DMS153 treated with DMSO at 0.1 percent for 48 hours (cell line): ENCODE measurements around the gene STRBP.

Experiments used
- DNase-seq: peaks from one replicate; lab custom pipeline; 2025; ENCODE audit not compliant: unreplicated experiment; lab: John Stamatoyannopoulos, UW

Gene STRBP

DNA sequence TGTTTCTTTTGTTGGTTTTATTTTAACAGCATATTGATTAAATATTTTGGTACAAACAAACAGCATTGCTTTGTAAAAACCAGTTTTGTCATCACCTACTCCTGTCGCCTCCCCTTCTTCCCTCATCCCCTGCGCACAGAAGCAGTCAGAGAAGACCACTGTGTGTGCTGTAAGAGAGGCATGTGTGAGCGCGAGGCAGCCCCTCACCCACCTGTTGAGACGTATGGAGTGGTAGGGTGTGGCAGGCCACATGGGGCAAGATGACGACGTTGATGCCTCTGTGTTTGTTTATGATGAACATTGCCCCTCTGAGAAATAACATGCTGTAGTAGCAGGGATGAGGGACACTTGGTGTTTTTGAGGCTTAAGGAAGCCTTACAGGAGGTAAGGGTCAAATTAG lies 163.6 kb downstream of the STRBP start:
- DNase-seq, result no peak

DNA sequence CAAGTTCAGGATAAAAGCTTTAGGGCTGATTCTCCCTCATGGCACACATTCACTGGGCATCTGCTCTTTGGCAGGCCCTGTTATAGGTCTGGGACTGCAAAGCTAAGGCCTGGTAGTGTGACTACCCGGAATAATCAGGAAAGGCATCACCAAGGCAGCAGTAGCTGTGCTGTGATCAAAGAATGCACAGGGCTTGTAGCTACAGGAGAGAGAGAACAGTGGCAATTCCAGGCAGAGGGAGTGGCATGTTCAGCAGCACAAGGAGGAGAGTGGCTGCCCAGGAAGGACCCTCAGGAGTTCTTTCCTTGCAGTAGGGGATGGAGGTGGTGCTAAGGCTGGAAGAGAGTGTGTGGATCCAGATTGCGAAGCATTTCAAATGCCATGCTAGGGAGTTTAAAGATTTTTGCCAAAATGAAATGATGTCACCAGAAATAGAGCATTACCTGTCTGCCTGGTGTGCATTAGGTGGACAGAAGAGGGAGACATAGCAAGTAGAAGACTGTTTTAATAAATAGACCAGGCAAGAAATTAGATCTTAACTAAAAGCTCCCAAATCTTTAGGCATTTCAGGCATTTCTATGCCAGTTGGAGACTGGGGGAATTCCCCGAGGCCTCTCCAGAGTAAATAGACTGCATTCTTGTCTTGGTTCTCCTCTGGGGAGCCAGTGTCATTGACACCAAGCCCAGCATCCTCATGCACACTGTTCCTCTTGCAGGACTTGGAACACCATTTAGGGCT lies 165.8 kb downstream of the STRBP start:
- no peak for DNase-seq

DNA sequence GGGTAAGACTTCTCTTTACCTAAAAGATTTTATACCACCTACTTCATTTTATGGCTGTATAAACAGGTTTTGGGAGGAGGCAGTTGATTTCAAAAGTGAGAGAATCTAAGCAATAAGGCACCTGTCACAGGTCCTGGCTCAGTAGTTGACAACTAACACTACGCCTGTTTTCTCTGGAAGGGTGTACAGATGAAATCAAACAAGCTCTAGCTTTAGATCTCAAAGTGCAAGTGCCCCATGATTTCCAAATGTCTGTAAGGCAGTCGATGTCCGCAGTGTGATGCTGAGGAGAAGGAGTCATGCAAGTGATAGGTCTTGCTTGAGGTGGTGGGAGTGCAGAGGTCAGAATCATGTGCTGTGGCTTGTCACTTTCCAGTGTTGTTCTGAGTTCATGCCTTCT lies 168.8 kb downstream of the STRBP start:
- DNase-seq, result no peak

DNA sequence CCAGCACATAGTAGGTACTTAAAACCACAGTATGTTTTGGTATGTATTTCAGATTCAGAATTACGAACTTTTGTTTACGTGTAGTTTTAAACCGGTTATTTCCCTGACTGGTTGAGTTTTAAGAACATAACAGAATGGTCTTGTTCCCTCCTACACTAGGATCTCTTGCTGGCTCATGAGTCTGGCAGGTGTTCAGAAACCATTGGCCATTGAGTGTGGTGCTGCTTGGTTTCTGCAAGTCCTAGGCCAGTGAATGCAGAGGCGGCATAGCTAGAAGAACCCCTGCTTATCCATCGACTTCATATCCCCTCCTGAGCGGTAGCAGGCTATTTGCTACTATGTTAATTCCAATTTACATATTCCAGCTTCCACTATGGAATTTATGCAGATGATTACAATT lies 169.3 kb downstream of the STRBP start:
- no peak for DNase-seq

DNA sequence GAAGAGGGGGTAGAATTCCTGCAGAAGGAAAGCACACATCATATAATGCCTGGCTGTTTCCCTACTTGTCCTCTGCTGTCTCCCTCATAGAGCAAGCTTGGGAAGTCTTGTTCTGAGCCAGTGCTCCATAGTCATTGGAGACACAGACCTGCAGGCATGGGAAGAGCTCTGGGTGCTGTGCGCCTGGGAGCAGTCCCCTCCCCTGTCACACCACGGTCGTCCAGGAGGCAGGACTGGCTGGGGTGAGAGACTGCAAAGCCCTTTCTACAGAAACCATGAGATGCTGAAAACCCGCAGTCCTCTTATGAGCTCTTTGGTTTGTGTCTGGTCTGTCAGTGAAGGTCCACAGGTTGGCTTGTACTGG lies 170.3 kb downstream of the STRBP start:
- no peak for DNase-seq

DNA sequence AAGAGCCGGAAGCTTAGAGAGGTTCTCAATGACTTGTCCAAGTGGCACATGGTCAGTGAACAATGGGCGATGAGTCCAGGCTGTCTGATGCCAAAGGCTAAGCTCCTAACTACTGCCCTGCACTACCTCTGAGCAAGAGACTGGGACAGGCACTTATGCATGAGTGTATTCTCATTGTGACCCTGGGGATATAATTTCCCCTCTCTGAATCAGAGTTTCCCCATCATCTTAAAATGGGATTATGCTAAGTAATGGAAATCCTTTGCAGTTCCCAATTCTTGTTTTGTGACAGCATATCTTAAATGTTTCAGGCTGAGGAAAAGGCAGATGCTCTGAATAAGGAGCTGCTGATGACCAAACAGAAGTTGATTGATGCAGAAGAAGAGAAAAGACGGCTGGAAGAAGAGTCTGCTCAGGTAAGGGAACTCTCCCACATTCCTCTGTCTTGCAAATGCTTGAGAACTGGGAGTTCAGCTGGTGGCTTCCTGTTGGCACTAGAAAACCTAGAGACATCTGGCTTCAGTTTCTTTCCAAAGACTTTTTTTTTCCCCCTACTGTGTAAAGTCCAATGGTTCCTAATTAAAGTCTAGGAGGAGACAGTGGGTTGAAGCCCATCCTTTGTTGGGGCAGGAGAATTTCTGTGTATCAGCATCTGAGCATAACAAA lies 170.8 kb downstream of the STRBP start:
- no peak for DNase-seq

DNA sequence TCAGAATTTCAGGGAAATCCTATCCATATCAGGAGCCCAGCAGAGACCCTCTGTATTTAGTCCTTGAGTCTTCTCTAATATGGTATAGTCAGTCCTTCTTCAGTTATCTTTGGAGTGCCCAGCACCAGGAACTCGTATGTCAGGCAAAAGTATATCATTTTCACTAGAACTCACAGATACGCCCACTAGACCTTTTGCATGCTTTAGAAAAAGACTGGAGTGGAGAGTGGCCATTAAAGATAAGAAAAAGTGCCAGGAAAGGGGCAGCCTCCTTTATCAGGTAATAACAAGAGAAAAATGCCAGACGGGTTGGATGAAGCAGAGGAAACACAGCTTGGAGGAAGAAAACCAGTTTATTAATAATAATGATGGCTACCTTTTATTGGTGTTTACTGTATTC lies 171.4 kb downstream of the STRBP start:
- no peak for DNase-seq

DNA sequence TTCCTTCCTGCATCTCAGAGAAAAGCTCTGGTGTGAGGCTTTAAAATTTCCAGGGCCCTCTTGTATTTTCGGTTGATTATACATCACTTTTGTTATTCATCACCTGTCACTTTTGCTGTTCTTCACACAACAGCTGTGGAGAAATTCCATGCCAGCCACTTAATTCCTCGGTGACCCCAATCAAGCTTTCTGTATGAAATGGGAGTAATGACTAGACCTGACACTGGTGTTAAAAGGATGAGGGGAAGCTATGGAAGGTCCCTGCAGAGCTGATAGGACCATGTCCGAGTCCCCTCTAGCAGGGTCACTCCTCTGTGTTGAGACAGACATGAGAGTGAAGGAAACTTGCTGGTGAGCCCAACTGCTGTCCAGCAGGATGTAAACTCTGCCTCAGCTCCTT lies 175.2 kb downstream of the STRBP start:
- DNase-seq, result no peak

DNA sequence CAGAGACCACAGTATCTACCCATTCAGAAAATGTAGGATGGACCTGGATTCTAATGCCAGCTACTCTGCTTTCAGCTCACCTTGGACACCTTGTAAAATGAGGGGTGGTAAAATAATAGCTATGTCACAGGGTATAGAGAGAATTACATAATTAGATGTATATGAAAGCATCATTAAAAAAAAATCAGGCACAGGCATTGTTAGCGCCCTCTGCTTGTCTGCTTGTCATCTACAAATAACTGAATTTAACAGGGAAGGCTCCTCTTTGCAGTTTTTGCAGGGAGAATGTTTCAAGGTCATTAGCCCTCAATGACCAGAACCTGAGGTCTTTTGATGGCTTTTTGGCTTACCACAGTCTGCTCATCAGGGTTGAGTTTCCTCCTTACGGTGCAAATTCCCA lies 176.9 kb downstream of the STRBP start:
- no peak for DNase-seq

DNA sequence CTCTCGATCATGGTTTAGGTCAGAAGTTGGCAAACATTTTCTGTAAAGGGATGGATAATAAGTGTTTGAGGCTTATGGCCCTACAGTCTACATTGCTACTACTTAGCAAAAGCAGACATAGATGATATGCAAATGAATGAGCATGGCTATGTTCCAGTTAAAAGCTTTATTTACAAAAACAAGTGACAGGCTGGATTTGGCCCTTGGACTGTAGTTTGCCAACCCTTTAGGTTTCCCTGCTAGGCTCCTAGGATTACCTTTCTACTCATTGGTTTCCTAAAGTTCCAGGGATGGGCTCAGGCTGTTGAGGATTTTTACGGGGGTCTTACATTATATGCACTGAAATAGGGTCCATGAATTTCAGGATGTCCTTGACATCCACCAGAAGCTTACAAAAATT lies 177.4 kb downstream of the STRBP start:
- DNase-seq, result no peak

DNA sequence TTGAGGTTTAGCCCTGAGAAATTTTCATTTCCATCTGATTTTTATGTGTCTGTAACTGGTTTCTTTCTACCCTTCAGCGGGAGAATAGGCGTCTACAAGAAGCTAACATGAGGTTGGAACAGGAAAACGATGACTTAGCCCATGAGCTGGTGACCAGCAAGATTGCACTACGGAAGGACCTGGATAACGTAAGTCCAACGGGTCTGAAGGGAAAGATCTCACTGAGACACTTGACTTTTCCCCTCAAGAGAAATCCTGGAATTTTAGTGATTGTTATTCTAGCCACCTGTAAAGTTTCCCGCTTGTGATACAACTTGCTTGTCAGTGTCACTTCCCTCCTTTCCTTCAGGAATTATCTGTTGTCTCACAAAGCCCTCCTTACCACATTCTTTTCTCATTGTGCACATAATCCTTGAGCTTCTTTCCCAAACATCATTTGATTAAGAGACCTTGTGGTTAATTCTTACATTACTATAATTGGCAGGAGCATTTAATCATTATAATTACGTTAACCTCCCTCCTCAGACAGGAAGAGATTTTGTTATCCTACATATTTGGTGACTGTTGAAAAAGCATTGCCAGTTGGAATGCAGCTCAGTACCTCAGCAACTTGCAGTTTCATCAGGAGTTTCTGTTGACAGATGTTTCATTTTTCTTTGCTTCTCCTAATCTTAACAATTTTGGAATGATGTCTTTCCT lies 178.0 kb downstream of the STRBP start:
- no peak for DNase-seq

DNA sequence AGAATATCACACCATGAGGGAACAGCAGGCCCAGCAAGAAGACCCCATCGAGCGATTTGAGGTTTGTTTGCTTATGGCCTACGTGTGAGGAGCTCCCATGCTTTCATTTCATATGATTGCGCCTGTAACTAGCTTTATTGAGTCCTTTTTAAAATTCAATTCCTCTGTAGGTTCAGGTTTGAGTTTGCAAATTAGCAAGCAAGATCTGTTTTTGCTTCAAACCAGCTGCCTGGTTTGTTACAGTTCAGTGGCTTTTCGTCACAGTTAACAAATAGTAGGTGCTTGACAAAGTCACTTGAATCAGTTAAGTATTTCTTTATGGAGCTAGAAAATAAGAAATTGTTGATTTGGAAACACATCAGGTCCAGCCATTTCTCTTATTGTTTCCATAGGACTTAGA lies 178.6 kb downstream of the STRBP start:
- DNase-seq, result no peak

DNA sequence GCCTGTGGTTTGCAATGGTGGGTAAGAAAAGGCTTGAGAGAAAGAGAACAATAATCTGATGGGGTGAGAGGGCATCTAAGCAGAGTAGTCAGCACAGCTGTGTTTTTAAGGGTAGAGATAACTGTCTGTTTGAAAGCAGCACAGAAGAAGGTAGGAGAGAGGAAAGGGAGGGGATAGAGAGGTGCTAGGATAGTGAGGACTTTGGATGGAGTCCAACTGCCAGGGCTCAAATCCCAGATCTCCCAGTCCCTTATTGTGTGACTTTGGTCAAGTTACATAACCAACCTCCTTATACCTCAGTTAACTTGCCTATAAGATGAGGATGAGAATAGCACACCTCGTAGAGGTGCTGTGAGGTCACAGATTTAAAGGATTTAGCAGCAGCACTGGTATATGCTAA lies 179.3 kb downstream of the STRBP start:
- DNase-seq, result no peak

DNA sequence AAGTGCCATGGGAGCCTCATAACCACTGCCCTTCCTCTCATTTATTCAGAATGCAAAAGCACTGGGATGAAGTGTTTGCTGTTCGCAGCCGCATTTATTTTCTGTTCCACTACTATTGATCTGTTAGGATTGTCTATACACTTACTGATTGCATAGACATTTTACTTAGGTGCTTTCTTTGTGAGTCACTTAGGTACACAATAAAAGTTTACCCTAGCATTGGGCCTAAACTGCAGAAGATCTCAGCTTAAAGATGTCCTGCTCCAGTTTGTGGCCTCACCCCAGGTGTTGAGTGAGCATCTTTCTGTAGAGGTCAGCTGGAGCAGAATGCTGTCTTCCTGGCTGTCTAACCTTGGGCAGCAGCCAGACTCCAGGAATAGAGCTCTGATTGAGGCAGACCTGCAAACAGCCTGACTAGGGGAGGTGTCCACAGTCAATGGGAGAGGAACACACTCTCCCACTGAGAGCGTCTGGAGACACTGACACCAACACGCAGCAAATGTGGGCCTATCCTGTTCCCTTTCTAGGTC lies 181.0 kb downstream of the STRBP start:
- DNase-seq, result no peak

DNA sequence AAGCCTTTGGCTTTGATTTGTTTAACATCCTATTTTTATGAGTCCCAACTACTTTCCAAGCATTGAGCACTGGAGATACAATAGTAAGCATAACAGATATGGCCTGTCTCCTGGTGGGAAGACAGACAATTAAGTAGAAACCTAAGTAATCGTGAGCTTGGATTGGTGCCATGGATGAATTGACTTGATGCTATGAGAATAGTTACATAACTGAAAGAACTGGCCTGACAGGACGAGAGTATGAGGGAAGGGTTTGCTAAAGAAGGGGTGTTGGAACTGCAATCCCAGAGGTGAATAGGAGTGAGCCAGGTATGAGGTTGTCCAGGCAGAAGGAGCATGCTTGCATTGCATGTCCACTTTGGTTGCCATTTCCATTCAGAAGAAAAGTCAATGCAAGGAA lies 182.5 kb downstream of the STRBP start:
- DNase-seq, result no peak

DNA sequence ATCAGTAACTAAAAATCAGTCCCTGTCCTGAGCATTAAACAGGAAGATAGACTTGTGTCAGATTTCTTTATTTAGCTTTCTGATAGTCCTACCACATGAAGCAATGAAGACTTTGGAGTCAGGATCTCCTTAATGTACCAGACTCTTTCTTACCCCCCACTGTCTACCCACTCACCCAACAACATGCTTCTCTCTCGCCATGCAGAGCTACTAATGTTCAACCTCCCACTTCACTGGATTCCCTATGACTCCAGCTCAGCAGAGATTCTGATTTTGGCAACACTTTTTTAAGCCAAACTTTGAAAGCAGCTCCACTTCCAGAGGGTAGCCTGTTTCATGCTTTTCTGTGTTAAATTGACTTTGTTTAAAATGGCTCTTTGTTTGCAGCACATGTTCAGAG lies 184.1 kb downstream of the STRBP start:
- DNase-seq, result no peak

DNA sequence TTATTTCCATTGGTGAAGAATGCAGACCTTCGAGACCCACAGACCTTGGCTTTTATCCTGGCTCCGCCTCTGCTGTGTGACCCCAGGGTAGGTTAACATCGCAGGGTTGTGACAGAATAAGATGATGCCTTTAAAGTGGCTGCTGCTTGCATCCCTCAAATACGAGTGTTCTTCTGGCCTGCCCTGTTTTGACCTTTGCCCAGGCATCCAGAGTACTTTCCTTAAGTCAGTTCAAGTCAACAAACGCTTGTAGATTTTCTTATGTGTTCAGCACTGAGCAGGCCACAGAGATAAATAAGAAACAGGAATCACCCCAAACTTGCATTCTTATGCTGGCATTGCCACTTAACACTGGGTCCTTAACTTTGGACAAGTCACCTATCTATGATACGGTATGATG lies 184.7 kb downstream of the STRBP start:
- DNase-seq, result no peak

DNA sequence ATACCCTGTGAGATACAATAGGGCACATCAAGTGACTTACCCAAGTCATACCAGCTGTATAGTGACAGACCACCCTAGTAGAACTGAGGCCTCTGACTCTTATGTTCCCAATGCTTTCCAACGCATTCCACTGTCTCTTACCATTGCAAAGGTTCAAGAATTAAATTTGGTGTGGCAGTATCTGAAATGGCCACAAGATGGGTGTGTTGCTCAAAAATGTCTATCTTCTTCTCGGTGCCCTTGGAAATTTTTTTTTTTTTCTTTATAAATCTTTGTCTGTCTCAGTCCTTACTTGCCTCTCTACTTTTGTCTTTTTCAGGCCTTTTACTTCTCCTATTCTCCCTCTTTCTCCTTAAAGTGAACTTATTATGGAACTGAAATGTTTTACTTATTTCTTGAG lies 186.6 kb downstream of the STRBP start:
- DNase-seq, result no peak

DNA sequence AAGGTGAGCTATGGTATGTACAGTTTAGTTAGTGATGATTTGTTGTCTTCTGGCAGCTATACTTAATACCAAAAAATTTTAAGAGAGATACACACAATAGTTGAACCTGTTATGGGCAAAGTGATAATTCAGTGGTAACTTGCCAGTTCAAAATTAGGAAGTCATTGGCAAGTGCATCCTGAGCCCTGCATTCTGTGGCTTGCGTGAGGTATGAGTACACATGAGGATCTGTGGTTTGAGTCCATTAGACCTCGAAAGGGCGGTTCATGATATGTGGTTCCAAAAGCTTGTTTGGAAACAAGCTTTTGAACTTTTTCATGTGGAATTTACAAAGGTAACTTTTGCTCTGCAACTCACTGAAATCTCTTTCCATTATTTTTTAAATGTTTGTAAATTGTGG lies 187.9 kb downstream of the STRBP start:
- DNase-seq, result no peak

DNA sequence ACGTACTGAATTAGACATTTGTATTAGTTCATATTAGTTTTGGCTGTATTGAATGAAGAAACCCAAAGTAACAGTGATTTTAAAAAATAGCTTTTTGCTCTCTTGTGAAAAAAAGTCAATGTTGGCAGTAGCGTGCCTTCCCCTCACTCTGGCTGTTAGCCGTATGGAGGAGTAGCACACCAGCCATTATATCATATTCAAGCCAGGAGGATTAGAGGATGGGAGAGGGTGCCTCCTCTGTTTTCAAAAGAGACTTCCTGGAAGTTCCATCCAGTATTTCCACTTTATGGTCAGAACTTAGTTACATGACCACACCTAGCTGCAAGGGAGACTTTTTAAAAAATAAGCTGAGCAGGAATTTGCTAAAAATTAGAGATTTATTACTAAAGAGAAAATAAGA lies 193.8 kb downstream of the STRBP start:
- no peak for DNase-seq

DNA sequence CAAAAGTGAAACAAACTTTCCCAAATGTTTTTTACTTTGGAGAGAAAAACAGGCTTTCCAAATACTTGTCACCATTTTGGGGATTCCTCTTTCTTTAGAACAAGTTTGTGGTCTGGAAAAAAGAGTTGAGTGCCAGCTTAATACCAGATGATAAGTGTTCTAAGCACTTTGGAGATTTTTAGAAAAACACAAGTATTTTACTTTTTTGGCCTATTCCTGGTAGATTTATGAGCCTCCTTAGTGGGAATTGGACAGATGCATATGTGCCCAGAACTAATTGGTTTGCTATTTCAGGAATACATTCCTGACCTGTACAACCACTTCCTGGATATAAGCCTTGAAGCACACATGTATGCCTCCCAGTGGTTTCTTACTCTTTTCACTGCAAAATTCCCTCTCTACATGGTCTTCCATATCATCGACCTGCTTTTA lies 194.4 kb downstream of the STRBP start:
- DNase-seq, result no peak

DNA sequence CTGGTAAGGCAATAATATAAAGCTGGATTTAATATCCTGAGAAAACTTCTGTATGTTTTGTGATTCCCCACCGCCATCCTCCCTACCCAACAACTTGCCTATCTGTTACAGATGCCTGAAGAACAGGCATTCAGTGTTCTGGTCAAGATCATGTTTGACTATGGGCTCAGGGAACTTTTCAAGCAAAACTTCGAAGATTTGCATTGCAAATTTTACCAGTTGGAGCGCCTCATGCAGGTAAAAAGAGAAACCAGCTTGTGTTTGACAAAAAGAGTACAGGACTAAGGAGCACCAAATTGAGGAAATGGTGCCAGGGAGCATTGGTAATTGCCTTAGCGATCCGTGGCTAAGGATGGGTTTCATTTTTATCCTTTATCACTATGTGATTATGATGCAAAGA lies 194.9 kb downstream of the STRBP start:
- no peak for DNase-seq
